ENCODE data around the gene ZNF827.
A peak's percentile ranks its signal among the peaks of the same experiment; 100 is the strongest.

Gene ZNF827

GRCh38 chr4:145736241-145736831, 202.3 kb downstream of the ZNF827 start:
- no peak for DNase-seq

GRCh38 chr4:145735827-145736226, 202.8 kb downstream of the ZNF827 start:
- DNase-seq: no peak

DNA sequence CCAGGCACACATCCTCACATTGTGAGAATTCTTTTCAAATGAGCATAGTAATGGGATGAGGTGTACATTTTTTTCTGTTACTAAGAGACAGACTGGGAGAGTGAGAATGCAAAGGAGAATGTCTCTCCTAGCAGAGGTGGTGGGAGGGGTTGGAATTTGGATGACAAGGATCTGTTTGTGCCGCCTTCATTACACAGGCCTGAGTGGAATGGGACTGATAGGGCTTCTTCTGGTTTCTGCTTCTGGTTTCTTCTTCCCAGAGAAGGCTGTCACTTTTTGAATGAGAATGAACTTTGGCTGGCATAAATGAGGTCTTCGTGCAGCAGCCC, 203.3 kb downstream of the ZNF827 start:
- no peak for DNase-seq

DNA sequence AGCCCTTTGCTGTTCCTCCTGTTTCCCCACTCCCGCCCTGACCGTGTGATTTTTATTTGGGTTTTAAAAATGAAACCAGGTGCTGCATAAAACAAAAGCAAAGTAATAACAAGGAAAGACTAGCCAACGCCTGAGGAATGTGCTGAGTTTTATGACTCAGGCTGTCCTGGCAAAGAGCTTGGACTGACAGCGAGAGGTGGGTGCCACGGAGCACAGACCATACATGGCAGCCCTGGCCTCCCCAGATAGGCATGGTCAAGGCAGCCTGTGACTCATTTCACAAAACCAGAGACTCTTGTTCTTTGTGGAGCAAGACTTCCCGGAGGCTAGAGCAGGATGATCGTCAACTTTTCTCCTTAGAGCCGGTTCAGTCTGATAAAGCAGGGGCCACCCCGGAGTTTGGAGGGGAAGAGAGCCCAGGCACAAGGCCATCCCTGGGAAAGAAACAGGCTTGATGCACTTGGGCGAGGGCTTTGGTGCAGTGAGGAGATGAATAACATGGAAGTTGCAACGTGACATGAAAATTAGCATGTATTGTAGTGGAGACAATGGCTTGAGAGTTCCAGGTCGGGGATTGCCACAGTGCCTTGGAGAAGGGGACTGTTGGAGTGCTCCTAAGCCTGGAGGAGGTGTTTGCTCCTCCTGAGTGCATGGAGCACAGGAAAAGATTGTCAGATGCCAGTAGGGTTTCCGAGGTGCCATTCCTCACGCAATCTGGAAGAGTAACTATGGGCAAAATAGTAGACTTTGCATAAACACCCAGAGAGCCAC, 203.9 kb downstream of the ZNF827 start:
- no peak for DNase-seq

DNA sequence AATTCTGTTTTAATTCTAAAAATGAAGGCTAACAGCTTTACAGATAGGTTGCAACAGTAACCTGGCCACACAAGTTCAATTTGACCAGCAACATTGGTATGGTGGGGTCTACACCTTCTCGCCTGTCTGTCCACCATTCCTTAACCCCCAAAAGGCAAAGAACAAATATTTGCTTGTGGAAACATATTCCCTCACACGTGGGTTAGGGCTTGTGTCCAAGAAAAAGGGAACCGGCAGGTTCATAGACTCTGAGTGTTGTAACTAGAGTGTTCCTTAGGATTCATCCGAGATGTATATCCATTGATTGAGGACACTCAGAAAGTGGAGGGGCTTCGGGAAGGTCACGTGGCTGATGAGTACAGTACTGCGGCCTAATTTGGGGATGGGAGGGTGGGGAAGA, 204.6 kb downstream of the ZNF827 start:
- DNase-seq: no peak

DNA sequence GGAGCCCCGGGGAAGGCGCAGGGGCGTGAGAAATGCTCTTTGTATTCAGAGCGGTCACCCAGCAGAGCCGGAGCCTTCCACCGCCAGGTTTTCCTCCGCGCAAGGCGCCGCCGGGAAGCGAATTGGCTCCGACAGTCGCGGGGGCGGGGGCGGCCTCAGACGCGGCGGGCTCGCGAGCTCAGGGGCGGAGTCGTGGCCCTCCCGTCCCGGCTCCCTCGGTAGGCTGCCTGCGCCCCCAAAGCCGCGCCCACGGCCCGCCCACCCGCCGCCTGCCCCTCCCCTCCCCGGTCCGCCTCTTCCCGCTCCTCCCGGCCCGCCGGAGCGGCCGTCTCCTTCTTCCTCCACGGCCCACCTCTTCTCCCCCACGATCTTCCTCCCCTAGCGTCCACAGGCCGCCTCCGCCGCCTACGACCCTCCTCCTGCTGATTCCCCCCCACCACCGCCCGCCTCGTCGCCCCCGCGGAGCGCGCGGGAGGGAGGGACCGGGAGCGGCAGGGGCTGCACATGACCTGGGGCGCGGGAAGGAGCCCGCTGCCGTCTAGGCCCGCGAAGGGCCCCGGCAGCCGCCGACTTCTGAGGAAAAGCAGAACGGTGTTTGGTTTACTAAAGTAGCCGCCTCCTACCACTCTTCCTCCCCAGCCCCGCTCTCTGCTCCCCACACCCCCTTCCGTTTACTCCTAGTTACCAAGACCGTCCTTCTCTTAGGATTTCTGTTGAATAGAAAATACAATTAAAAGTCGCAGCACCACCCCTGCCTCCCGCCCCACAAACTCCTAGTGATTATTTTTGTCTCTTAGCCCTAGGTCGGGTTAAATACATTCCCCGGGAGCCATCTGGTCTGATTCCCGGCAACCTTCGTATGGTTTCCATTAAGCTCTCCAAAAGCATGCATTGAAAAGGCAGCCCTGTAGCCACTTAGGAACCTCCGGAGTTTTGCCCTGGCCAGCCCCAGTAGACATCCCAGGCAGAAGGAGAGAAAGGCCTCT, 205.4 kb downstream of the ZNF827 start:
- peak; percentile 85 for DNase-seq

GRCh38 chr4:145732001-145732815, 206.4 kb downstream of the ZNF827 start:
- no peak for DNase-seq

GRCh38 chr4:145731028-145731427, 207.6 kb downstream of the ZNF827 start:
- no peak for DNase-seq

GRCh38 chr4:145730026-145730425, 208.6 kb downstream of the ZNF827 start:
- DNase-seq: no peak

DNA sequence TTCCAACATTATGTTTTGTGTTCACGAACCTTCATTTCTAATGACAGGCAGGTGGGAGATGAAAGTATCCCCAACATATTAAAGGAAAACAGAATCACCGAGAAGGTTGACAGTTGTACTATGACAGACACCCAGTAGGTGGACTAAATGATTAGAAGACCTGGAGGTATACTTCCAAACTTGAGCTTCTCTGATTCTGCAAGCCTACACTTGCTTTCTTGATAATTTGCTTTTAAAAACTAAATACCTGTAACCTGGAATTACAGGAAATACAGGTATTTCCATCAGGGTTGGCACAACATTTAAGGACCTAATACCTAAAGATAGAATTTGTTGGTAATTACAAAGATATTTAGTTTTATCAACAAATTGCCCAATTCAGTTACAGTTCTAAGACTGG, 215.3 kb downstream of the ZNF827 start:
- DNase-seq: no peak

- DNase-seq: no peak
These were observed 216.1 kb downstream of the ZNF827 start for GRCh38 chr4:145722561-145722960.

DNA sequence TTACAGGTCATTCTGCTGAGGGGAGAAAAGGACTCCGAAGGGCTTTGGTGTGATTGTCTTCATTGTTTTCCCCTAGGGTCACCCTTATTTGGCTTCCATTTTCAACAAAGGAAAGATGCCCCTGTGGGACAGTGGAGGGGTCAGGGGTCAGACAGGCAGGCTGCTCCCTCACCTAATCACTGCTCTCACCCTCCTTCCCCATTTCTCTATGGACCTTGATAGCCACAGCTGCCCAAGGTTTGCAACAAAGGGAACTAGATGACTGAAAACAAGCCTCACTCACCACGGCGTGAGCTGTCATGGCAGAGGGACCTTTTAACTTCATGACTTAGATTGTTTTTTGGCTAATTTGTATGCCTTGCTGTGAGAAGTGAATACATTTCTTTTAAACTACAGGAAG, 218.0 kb downstream of the ZNF827 start:
- no peak for DNase-seq

- peak; percentile 20 for DNase-seq
These were observed 218.6 kb downstream of the ZNF827 start for GRCh38 chr4:145719752-145720624.

DNA sequence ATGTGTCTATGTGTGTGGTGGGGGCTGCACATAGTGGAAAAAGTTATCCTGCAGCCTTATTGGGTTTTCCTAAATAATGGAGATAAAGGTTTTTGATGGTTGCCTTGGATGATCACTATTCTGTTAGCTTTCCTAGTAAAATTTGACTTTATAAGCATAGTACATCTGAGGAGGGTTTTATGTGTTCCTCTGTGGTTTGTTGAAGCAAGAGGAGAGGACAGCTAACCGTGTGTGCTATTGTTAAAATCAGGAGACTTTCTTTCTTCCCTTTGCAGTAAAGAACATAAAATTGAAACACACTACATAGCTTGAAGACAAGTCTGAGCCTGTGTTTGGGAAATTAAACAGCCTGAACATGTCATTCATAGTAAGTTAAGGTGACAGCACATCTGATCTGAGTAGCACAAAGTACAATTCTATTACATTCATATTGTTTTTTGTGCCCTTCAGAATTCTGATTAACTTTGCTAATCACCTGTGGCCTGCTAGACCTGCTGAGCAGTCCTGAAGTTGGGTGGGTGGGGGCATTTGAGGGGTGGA, 221.9 kb downstream of the ZNF827 start:
- no peak for DNase-seq

DNA sequence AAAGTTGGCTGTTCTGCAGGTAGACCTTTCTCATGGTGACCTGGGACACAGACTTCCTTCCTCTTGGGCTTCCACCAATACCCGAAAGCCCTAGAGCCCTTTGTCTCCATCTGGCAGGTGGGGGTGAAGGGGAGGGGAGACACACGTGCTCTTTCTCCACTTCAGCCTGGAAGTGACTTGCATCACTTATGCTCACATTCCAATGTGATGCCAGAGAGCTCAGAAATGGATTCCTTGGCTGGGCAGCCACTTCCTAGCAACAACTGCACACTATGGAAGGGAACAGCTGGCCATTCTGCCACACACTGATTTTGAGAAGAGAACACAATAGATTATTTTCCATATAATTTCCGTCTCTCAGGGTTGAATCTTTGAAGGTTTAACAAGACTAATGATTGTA, 222.4 kb downstream of the ZNF827 start:
- no peak for DNase-seq

- no peak for DNase-seq
These were observed 228.8 kb downstream of the ZNF827 start for GRCh38 chr4:145709843-145710242.

DNA sequence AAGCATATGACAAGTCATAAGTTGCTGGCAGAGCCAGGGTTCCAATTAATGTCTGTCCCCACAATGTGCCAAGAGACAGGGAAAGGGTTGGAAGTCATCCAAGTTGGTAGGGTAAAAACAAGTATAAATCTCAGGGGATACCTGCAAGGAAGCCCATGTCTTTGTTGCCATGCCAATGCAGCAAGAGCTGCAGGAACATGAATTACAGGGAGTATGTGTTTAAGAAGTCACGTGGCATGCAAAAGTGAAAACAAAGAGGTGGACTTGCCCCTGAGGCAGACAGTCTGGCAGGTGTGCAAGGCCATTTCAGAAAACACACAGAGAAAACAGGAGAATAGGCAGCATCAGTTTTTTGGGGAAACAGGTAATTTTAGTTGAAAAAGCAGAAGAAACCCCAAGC, 229.3 kb downstream of the ZNF827 start:
- DNase-seq: no peak
